NT2/D1 (cell line): Measurements from ENCODE around the gene SCAMP3.

Experiments used
- YY1 ChIP-seq: IDR thresholded peaks from 2 replicates; pipeline ENCODE4 v1.6.1; 2011; ENCODE audit not compliant: insufficient read length, insufficient read depth
- ZNF274 ChIP-seq: IDR thresholded peaks from 2 replicates; pipeline ENCODE4 v1.6.1; 2011; ENCODE audit warnings: mild to moderate bottlenecking, low read depth, low read length

DNA sequence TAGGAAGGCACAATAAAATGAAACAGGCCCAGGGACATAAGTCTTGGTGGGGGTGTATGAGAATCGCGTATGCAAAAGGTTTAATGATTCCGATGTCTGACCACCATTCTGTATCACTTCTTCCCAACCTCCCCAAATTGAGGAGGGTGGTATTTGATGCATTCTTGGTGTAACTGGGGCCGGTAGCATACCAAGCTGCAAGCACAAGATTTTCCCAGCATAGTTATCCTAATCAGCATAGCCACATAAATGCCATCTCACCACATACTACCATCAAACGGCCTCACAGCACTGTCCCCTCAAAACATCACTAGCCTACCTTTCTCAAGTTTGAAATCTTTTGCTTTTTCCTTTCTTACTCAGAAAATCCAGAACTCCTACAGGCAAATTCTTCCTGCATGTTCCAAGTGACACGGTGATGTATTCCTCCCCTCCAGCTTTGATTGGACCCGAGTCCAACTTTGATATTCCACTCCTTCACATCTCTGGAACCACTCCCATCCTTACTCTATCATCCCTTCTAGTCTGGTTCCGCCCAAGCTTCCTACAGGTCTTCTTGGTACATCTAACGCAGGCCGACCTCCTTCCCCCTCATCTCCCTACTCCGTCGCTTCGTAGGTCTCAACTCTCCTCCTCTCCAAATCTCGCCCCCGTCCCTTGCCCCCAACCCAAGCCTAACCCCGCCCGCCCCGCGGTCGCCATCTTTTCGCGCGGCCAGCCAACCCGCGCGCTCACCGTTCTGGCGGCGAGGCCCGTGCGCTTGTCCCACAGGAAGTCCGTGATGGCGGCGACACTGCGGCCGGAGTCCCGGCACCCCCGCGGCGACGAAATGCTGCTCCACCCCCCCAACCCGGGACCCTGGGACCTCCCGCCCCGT, 10.5 kb upstream of the SCAMP3 start:
- TF ChIP-seq YY1 (peak; percentile 36), ZNF274 (no peak)
